B cell (primary cell): ENCODE measurements around the gene NUDCD3. TPM values are rescaled to one million over a fixed set of nuclear protein-coding genes. Genes with fewer than 3 reads are reported as not detected.

ENCODE experiments used
- ATAC-seq: fragments of 200-7000 bp; cut with Tn5 transposase; one replicate; pipeline ENCODE4 v1.10.0; 2021; ENCODE audit warnings: low read depth, mild to moderate bottlenecking, moderate number of reproducible peaks, moderate library complexity
- CTCF ChIA-PET: fragments of 350-600 bp; sonication (Branson Sonifier 250); formaldehyde crosslinking; loops from one replicate; lab custom pipeline; 2021; ENCODE audit warnings: antibody characterized with exemption, inconsistent platforms; lab: Charles Lee
- POLR2A ChIA-PET: fragments of 350-600 bp; sonication (Branson Sonifier 250); formaldehyde crosslinking; loops from one replicate; lab custom pipeline; 2021; ENCODE audit warnings: antibody characterized with exemption; lab: Charles Lee
- DNase-seq: peaks from one replicate; pipeline ENCODE4 v3.0.0; 2013
- H2AFZ ChIP-seq: 2 replicates; pipeline ENCODE4 v1.6.1; 2012; ENCODE audit warnings: mild to moderate bottlenecking, low read depth, low read length; ENCODE audit not compliant: insufficient read depth, poor library complexity, severe bottlenecking
- H3K27ac ChIP-seq, 2 donors: 1 replicate in 1 of 2; 2 replicates in 1 of 2; pipeline ENCODE4 v1.5.1; 2012 to 2013; ENCODE audit warnings: low read length in 2 of 2, mild to moderate bottlenecking in 2 of 2, moderate library complexity in 1 of 2
- H3K27me3 ChIP-seq, 4 experiments: fragments of 200-600 bp in 1 of 4; sonication (generic) in 1 of 4; replicated peaks in 1 of 4; 1 replicate in 2 of 4; 2 replicates in 2 of 4; pipeline versions ENCODE4 v1.6.1 to v1.7.0; 2013 to 2016; ENCODE audit warnings: low read length in 3 of 4, mild to moderate bottlenecking in 2 of 4, mixed read lengths in 1 of 4, moderate library complexity in 1 of 4; ENCODE audit not compliant: insufficient read depth in 4 of 4, control insufficient read depth in 3 of 4; ENCODE audit errors: control extremely low read depth in 1 of 4
- H3K36me3 ChIP-seq, 2 experiments: replicated peaks in 1 of 2; 1 replicate in 1 of 2; 2 replicates in 1 of 2; pipeline versions ENCODE4 v1.6.1 to v1.7.1; 2013; ENCODE audit warnings: low read length in 1 of 2; ENCODE audit not compliant: insufficient read depth in 2 of 2, control insufficient read depth in 1 of 2; ENCODE audit errors: control extremely low read depth in 1 of 2, extremely low read depth in 1 of 2
- H3K4me1 ChIP-seq, 2 donors: fragments of 200-600 bp in 1 of 2; sonication (generic) in 1 of 2; 1 replicate in 1 of 2; 2 replicates in 1 of 2; pipeline versions ENCODE4 v1.5.1 to v1.6.1; 2013 to 2017; ENCODE audit warnings: low read length in 2 of 2; ENCODE audit not compliant: control insufficient read depth in 2 of 2, insufficient read depth in 2 of 2
- H3K4me2 ChIP-seq: replicated peaks from 2 replicates; pipeline ENCODE3; 2012; ENCODE audit warnings: mild to moderate bottlenecking, low read depth, low read length; ENCODE audit not compliant: poor library complexity, severe bottlenecking
- H3K4me3 ChIP-seq, 5 experiments: fragments of 200-600 bp in 1 of 5; sonication (generic) in 1 of 5; 1 replicate in 3 of 5; 2 replicates in 2 of 5; pipeline versions ENCODE4 v1.5.1 to v1.7.0; 2011 to 2016; ENCODE audit warnings: low read length in 4 of 5, mild to moderate bottlenecking in 4 of 5, low read depth in 2 of 5, control low read depth in 1 of 5, moderate library complexity in 1 of 5; ENCODE audit not compliant: insufficient read depth in 1 of 5; ENCODE audit errors: control extremely low read depth in 1 of 5, extremely low read depth in 1 of 5
- H3K79me2 ChIP-seq: fragments of 200-600 bp; sonication (generic); one replicate; pipeline ENCODE4 v1.6.0; 2016; ENCODE audit warnings: low read length; ENCODE audit not compliant: control insufficient read depth, insufficient read depth
- H3K9ac ChIP-seq: fragments of 200-600 bp; sonication (generic); 2 replicates; pipeline ENCODE4 v1.6.1; 2017; ENCODE audit warnings: mild to moderate bottlenecking, low read length, moderate library complexity
- H3K9me3 ChIP-seq, 3 donors: one replicate each; pipeline versions ENCODE4 v1.6.1 to v1.7.1; 2013; ENCODE audit warnings: low read length in 2 of 3; ENCODE audit not compliant: control insufficient read depth in 2 of 3, insufficient read depth in 1 of 3; ENCODE audit errors: control extremely low read depth in 1 of 3
- H4K20me1 ChIP-seq: 2 replicates; pipeline ENCODE4 v1.6.0; 2012; ENCODE audit warnings: mild to moderate bottlenecking, low read length; ENCODE audit not compliant: insufficient read depth, control insufficient read depth, poor library complexity, severe bottlenecking
- H3K27ac Mint-ChIP-seq: one replicate; pipeline ENCODE4 v1.8.0; 2021; ENCODE audit warnings: mixed read lengths
- H3K27me3 Mint-ChIP-seq: one replicate; pipeline ENCODE4 v1.8.0; 2021; ENCODE audit warnings: mixed read lengths
- H3K4me1 Mint-ChIP-seq: one replicate; pipeline ENCODE4 v1.8.0; 2021; ENCODE audit warnings: mixed read lengths
- H3K4me3 Mint-ChIP-seq: one replicate; pipeline ENCODE4 v1.8.0; 2021; ENCODE audit warnings: mixed read lengths
- H3K9me3 Mint-ChIP-seq: one replicate; pipeline ENCODE4 v1.8.0; 2022; ENCODE audit warnings: mixed read lengths; ENCODE audit not compliant: insufficient read depth
- EZH2 ChIP-seq: IDR thresholded peaks from 2 replicates; pipeline ENCODE4 v1.6.1; 2012; ENCODE audit warnings: borderline replicate concordance, low read depth, mild to moderate bottlenecking, moderate library complexity, low read length; ENCODE audit not compliant: insufficient read depth, poor library complexity, severe bottlenecking
- WGBS: methylation state at CpG from one replicate; pipeline ENCODE4 v1.1.5; 2013; ENCODE audit warnings: missing lambda C conversion rate; ENCODE audit not compliant: insufficient coverage; 5-methylcytosine and 5-hydroxymethylcytosine counted together
- intact Hi-C: fragments of 100-400 bp; cut with micrococcal nuclease; formaldehyde crosslinking; loops from one replicate; pipeline ENCODE4 v1.10.0; 2022
- polyA plus RNA-seq: library from polyadenylated mRNA; depleted of rRNA; stranded (reverse); fragments of >200 nt; gene quantifications from 2 replicates; pipeline ENCODE4 v1.2.3, GENCODE V29; 2012
- total RNA-seq, 2 donors: library from RNA; stranded (reverse); fragments of 120-200 nt in 1 of 2; gene quantifications; 1 replicate in 1 of 2; 2 replicates in 1 of 2; pipeline versions ENCODE4 v1.2.3 to v1.2.4, GENCODE V29; 2013 to 2022
- TF ChIP-seq, protein P1 (sequence below): fragments of 200-600 bp; IDR thresholded peaks from one replicate; pipeline ENCODE4 v1.8.0; 2022; ENCODE audit warnings: antibody characterized with exemption, mild to moderate bottlenecking

The NUDCD3 gene
- total and polyA plus RNA-seq, 2 donors (not counting 1 experiment from before 2014, with no cell fraction given): 29.8 to 101 TPM

DNA sequence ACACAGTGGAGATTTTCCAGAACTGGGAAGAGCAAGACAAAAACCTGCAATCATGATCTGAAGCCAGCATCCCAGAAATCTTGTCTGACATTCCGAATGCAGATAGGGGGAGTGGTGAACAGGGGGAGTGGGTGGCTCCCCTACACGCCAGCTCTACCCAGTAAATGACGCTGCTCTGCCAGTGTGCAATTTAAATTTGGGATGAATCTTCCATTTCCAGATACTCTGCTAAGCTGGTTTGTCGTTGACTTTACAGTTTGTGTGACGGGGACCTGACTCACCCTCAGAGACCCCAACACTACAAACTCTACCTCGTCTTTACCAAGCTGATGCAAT lies 96.4 kb downstream of the NUDCD3 start:
- ATAC-seq (no peak), DNase-seq (no peak)
- Histone ChIP-seq H2AFZ (no peak overlapping the region), H3K27ac (no peak overlapping the region), H3K27me3 (no peaks in the 10 kb centered on the region), H3K4me2 (no peak overlapping the region), H4K20me1 (peaks cover 13% of the 10 kb centered on the region), H3K79me2 (no peaks in the 10 kb centered on the region), H3K4me1 (no peaks in the 10 kb centered on the region), H3K9me3 (no peaks in the 10 kb centered on the region), H3K4me3 (no peak overlapping the region), H3K9ac (no peak overlapping the region), H3K36me3 (peaks cover 1 to 58% of the 10 kb centered on the region in 2 experiments)
- H3K27ac Mint-ChIP-seq: no peak overlapping the region
- ChIA-PET POLR2A (no interaction called here), CTCF (no interaction called here)
- TF ChIP-seq, protein P1, sequence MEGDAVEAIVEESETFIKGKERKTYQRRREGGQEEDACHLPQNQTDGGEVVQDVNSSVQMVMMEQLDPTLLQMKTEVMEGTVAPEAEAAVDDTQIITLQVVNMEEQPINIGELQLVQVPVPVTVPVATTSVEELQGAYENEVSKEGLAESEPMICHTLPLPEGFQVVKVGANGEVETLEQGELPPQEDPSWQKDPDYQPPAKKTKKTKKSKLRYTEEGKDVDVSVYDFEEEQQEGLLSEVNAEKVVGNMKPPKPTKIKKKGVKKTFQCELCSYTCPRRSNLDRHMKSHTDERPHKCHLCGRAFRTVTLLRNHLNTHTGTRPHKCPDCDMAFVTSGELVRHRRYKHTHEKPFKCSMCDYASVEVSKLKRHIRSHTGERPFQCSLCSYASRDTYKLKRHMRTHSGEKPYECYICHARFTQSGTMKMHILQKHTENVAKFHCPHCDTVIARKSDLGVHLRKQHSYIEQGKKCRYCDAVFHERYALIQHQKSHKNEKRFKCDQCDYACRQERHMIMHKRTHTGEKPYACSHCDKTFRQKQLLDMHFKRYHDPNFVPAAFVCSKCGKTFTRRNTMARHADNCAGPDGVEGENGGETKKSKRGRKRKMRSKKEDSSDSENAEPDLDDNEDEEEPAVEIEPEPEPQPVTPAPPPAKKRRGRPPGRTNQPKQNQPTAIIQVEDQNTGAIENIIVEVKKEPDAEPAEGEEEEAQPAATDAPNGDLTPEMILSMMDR: no peak
- TF ChIP-seq EZH2: no peak
- no peaks in the 10 kb centered on the region for H3K9me3 Mint-ChIP-seq
- WGBS: 94% methylated on average over 4 of the region's 6 CpGs
- intact Hi-C loops: no loop called here
- H3K4me3 Mint-ChIP-seq: no peak overlapping the region
- no peaks in the 10 kb centered on the region for H3K27me3 Mint-ChIP-seq
- H3K4me1 Mint-ChIP-seq: peaks cover 4% of the 10 kb centered on the region

DNA sequence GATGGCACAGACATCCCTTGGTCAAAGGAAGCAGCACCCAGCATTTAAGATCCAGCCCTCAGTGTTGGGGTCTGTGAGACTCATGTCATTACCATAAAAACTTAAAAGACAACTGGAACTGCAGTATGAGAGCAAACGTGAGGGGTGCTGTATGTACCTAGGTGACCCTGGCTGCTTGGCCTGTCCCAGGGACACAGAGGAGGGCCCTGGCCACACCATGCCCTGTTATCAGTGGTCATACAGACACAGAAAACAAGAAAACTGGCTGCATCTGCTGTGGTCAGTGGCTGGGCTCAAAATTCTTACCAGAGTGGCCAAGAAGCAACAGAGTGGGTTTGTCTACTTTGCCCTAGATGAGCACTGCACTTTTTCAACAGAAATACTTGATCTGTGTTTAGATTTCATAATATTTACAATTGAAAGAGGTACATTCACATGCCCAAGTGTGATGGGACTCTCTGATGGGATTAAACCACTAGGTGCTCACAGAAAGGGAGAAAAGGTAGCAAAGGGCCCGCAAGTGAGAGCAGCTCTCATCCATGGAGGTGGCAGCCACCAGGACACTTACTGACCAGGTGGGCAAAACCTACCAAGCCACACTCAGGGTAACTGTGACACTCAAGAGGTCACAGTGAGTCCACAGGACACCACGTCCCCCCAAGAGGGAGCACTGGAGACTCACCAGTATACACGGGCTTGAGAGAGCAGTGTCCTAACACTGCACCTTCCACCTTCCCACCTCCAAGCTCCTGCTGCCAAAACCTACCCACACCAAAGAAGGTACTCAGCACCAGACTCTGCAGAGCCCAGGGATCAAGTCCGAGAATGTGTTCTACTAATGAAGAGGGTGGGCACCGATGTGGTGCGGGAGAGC lies 97.0 kb downstream of the NUDCD3 start:
- POLR2A ChIA-PET: no interaction called here
- WGBS: 97% methylated on average over 7 of the region's 7 CpGs
- CTCF ChIA-PET: no interaction called here

More for the DNA sequence above, 97.0 kb downstream of the NUDCD3 start:
- no peak overlapping the region for H3K4me2 ChIP-seq
- no peaks in the 10 kb centered on the region for H3K79me2 ChIP-seq
- no peaks in the 10 kb centered on the region for H3K27me3 ChIP-seq
- H3K27ac Mint-ChIP-seq: no peak overlapping the region
- H3K27ac ChIP-seq: no peak overlapping the region
- intact Hi-C loops: no loop called here
- peaks cover 7% of the 10 kb centered on the region for H4K20me1 ChIP-seq
- H3K36me3 ChIP-seq: peaks cover 2 to 59% of the 10 kb centered on the region in 2 experiments
- ATAC-seq (no peak), DNase-seq (no peak)
- no peak for TF ChIP-seq EZH2
- no peaks in the 10 kb centered on the region for H3K9me3 Mint-ChIP-seq
- no peaks in the 10 kb centered on the region for H3K9me3 ChIP-seq
- H3K4me3 Mint-ChIP-seq: no peak overlapping the region
- no peak overlapping the region for H3K9ac ChIP-seq
- H3K4me3 ChIP-seq: no peak overlapping the region
- H2AFZ ChIP-seq: no peak overlapping the region
- no peaks in the 10 kb centered on the region for H3K27me3 Mint-ChIP-seq
- H3K4me1 ChIP-seq: no peaks in the 10 kb centered on the region
- peaks cover 4% of the 10 kb centered on the region for H3K4me1 Mint-ChIP-seq
